ENCODE results near the gene CCDC80. TPM values are rescaled to one million over a fixed set of nuclear protein-coding genes. Genes with fewer than 3 reads are reported as not detected.
A peak's percentile ranks its signal among the peaks of the same experiment; 100 is the strongest.
"Not testable (repeated sequence)": the region's sequence is repeated elsewhere in the genome, so short reads cannot be mapped to it uniquely, and the experiment has no call there.

The CCDC80 gene
- total and polyA plus RNA-seq, 7 experiments from 2014 or later, result 0.05 to 0.12 (median 0.08) TPM; not detected in 4

- no peak overlapping the region for H3K4me3 ChIP-seq (ENCODE audit: low read length)
- ChIA-PET POLR2A (no interaction called here), CTCF (interaction anchor here (0.6 kb wide), 1 partner anchor 10 kb away, joined by 3 read pairs; no protein-coding TSS in a partner anchor)
- Mint-ChIP-seq H3K9me3 (peaks cover 0 to 6% (median 0%) of the 10 kb centered on the region in 11 donors), H3K36me3 (peaks cover 0 to 27% (median 0%) of the 10 kb centered on the region in 5 donors), H3K4me3 (peak overlapping the region in 1 of 10 donors; percentile 26), H3K27me3 (peaks cover 0 to 14% (median 0%) of the 10 kb centered on the region in 5 donors), H3K4me1 (peaks cover 21 to 74% (median 25%) of the 10 kb centered on the region in 7 donors), H3K27ac (peak overlapping the region in 1 of 9 donors; percentile 86)
- no peaks in the 10 kb centered on the region for H3K27me3 ChIP-seq (ENCODE audit: control insufficient read depth in 2 of 2, insufficient read depth in 2 of 2, low read length in 2 of 2)
- no peaks in the 10 kb centered on the region for H3K36me3 ChIP-seq (ENCODE audit: control insufficient read depth in 2 of 3, insufficient read depth in 3 of 3, low read length in 3 of 3)
- no peak for DNase-seq
- no peak for ATAC-seq
- no peak overlapping the region for H3K27ac ChIP-seq (ENCODE audit: low read depth, low read length)
- H3K4me1 ChIP-seq (ENCODE audit: control insufficient read depth in 2 of 2, insufficient read depth in 2 of 2, low read length in 2 of 2), result peaks cover 13 to 50% of the 10 kb centered on the region in 2 donors
- no peaks in the 10 kb centered on the region for H3K9me3 ChIP-seq (ENCODE audit: control insufficient read depth in 2 of 3, low read length in 3 of 3)
- intact Hi-C loops (cut with micrococcal nuclease), result loop anchor here in 1 of 2 donors (10.0 kb wide), 3 partner anchors 304 to 1126 kb away; partner anchors contain the start of genes ATP6V1A, CD200R1, CD96 and NAA50
Observed at GRCh38 chr3:112670824-112671223, 29.9 kb upstream of the CCDC80 start.

- H3K27ac ChIP-seq (ENCODE audit: low read depth, low read length), result no peak overlapping the region
- DNase-seq (no peak), ATAC-seq (no peak)
- ChIA-PET CTCF (no interaction called here), POLR2A (no interaction called here)
- H3K27me3 ChIP-seq (ENCODE audit: control insufficient read depth in 2 of 2, insufficient read depth in 2 of 2, low read length in 2 of 2), result no peaks in the 10 kb centered on the region
- H3K4me1 Mint-ChIP-seq, result peaks cover 11 to 45% (median 13%) of the 10 kb centered on the region in 7 donors
- intact Hi-C loops (cut with micrococcal nuclease), result no loop called here
- H3K4me3 ChIP-seq (ENCODE audit: low read length), result no peak overlapping the region
- H3K9me3 Mint-ChIP-seq, result peaks cover 0 to 13% (median 0%) of the 10 kb centered on the region in 11 donors
- no peak overlapping the region for H3K4me3 Mint-ChIP-seq
- H3K9me3 ChIP-seq (ENCODE audit: control insufficient read depth in 2 of 3, low read length in 3 of 3), result no peaks in the 10 kb centered on the region
- peaks cover 7 to 33% of the 10 kb centered on the region in 2 donors for H3K4me1 ChIP-seq (ENCODE audit: control insufficient read depth in 2 of 2, insufficient read depth in 2 of 2, low read length in 2 of 2)
- peaks cover 0 to 37% (median 0%) of the 10 kb centered on the region in 5 donors for H3K36me3 Mint-ChIP-seq
- peaks cover 0 to 26% (median 0%) of the 10 kb centered on the region in 5 donors for H3K27me3 Mint-ChIP-seq
- no peak overlapping the region for H3K27ac Mint-ChIP-seq
- no peaks in the 10 kb centered on the region for H3K36me3 ChIP-seq (ENCODE audit: control insufficient read depth in 2 of 3, insufficient read depth in 3 of 3, low read length in 3 of 3)
Observed at GRCh38 chr3:112667599-112667998, 26.7 kb upstream of the CCDC80 start.

- H3K9me3 ChIP-seq (ENCODE audit: control insufficient read depth in 2 of 3, low read length in 3 of 3); ATAC-seq; CTCF ChIA-PET; H3K4me1 ChIP-seq (ENCODE audit: control insufficient read depth in 2 of 2, insufficient read depth in 2 of 2, low read length in 2 of 2); H3K36me3 ChIP-seq (ENCODE audit: control insufficient read depth in 2 of 3, insufficient read depth in 3 of 3, low read length in 3 of 3); intact Hi-C loops (cut with micrococcal nuclease); H3K4me3 Mint-ChIP-seq; H3K4me3 ChIP-seq (ENCODE audit: low read length); POLR2A ChIA-PET; H3K27me3 ChIP-seq (ENCODE audit: control insufficient read depth in 2 of 2, insufficient read depth in 2 of 2, low read length in 2 of 2); DNase-seq; H3K27ac Mint-ChIP-seq; H3K27ac ChIP-seq (ENCODE audit: low read depth, low read length): not testable (repeated sequence)
- Mint-ChIP-seq H3K9me3 (peaks cover 0 to 17% (median 0%) of the 10 kb centered on the region in 11 donors), H3K4me1 (peaks cover 0 to 22% (median 0%) of the 10 kb centered on the region in 7 donors), H3K27me3 (peaks cover 0 to 33% (median 0%) of the 10 kb centered on the region in 5 donors), H3K36me3 (peaks cover 0 to 31% (median 0%) of the 10 kb centered on the region in 5 donors)
Observed at GRCh38 chr3:112665009-112665408, 24.1 kb upstream of the CCDC80 start.

DNA sequence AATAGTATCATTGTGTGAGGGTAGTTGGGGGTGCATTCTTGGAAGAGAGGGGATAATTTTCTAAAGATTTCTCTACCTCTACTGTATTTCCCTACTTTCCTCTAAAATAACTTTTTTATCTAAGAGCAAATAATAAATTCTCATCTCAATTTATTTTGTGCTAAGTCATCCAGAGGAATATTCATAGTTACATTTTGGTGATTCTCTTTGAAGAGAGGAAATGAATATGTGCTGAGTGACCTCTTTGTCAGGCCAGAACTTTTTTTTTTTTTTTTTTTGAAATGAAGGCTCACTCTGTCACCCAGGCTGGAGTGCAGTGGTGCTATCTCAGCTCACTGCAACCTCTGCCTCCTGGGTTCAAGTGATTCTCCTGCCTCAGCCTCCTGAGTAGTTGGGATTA, 15.1 kb upstream of the CCDC80 start:
- intact Hi-C loops (cut with micrococcal nuclease), result no loop called here
- DNase-seq (no peak), ATAC-seq (no peak)
- no peak overlapping the region for H3K4me3 Mint-ChIP-seq
- peaks cover 0 to 3% (median 0%) of the 10 kb centered on the region in 11 donors for H3K9me3 Mint-ChIP-seq
- H3K4me3 ChIP-seq (ENCODE audit: low read length), result no peak overlapping the region
- H3K4me1 Mint-ChIP-seq, result peaks cover 0 to 6% (median 0%) of the 10 kb centered on the region in 7 donors
- H3K9me3 ChIP-seq (ENCODE audit: control insufficient read depth in 2 of 3, low read length in 3 of 3), result no peaks in the 10 kb centered on the region
- H3K4me1 ChIP-seq (ENCODE audit: control insufficient read depth in 2 of 2, insufficient read depth in 2 of 2, low read length in 2 of 2), result no peaks in the 10 kb centered on the region
- H3K27me3 ChIP-seq (ENCODE audit: control insufficient read depth in 2 of 2, insufficient read depth in 2 of 2, low read length in 2 of 2), result no peaks in the 10 kb centered on the region
- no peaks in the 10 kb centered on the region for H3K36me3 ChIP-seq (ENCODE audit: control insufficient read depth in 2 of 3, insufficient read depth in 3 of 3, low read length in 3 of 3)
- H3K27me3 Mint-ChIP-seq, result peaks cover 0 to 11% (median 0%) of the 10 kb centered on the region in 5 donors
- CTCF ChIA-PET, result no interaction called here
- peaks cover 0 to 6% (median 0%) of the 10 kb centered on the region in 5 donors for H3K36me3 Mint-ChIP-seq
- no peak overlapping the region for H3K27ac ChIP-seq (ENCODE audit: low read depth, low read length)
- POLR2A ChIA-PET, result no interaction called here
- no peak overlapping the region for H3K27ac Mint-ChIP-seq

DNA sequence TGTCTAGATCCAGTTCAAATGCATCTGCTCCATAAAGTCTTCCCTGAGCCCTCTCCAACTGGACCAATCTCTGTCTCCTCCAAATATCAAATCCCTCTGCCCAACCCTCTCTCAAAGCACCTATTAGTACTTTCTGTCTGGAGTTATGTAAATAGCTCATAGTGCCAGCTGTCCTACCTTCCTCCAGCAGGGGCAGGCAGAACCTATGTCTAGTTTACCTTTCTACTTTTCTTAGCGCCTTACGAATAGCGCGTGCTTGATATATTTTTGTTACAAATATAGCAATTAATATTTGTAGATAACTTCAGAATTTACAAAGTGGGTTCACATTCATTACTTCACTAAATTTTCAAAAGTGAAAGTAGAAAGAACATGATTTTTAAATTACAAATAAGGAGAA, 14.0 kb upstream of the CCDC80 start:
- H3K27ac Mint-ChIP-seq, result peak overlapping the region in 1 of 9 donors; percentile 16

GRCh38 chr3:112654492-112654891, 13.5 kb upstream of the CCDC80 start:
- Mint-ChIP-seq H3K27ac (no peak overlapping the region), H3K27me3 (peaks cover 0 to 9% (median 0%) of the 10 kb centered on the region in 5 donors), H3K36me3 (peaks cover 0 to 6% (median 0%) of the 10 kb centered on the region in 5 donors), H3K4me1 (peaks cover 0 to 9% (median 0%) of the 10 kb centered on the region in 7 donors), H3K4me3 (no peak overlapping the region), H3K9me3 (peaks cover 0 to 2% (median 0%) of the 10 kb centered on the region in 11 donors)
- Histone ChIP-seq H3K9me3 (ENCODE audit: control insufficient read depth in 2 of 3, low read length in 3 of 3) (no peaks in the 10 kb centered on the region), H3K4me1 (ENCODE audit: control insufficient read depth in 2 of 2, insufficient read depth in 2 of 2, low read length in 2 of 2) (no peaks in the 10 kb centered on the region), H3K27ac (ENCODE audit: low read depth, low read length) (no peak overlapping the region), H3K27me3 (ENCODE audit: control insufficient read depth in 2 of 2, insufficient read depth in 2 of 2, low read length in 2 of 2) (no peaks in the 10 kb centered on the region), H3K4me3 (ENCODE audit: low read length) (no peak overlapping the region), H3K36me3 (ENCODE audit: control insufficient read depth in 2 of 3, insufficient read depth in 3 of 3, low read length in 3 of 3) (no peaks in the 10 kb centered on the region)
- ATAC-seq, result no peak
- CTCF ChIA-PET, result no interaction called here
- POLR2A ChIA-PET, result no interaction called here
- no peak for DNase-seq
- intact Hi-C loops (cut with micrococcal nuclease), result no loop called here

More for the DNA sequence above, 14.0 kb upstream of the CCDC80 start:
- peaks cover 0 to 4% (median 0%) of the 10 kb centered on the region in 5 donors for H3K36me3 Mint-ChIP-seq
- intact Hi-C loops (cut with micrococcal nuclease), result no loop called here
- peaks cover 0 to 2% (median 0%) of the 10 kb centered on the region in 11 donors for H3K9me3 Mint-ChIP-seq
- ChIA-PET POLR2A (no interaction called here), CTCF (no interaction called here)
- Histone ChIP-seq H3K36me3 (ENCODE audit: control insufficient read depth in 2 of 3, insufficient read depth in 3 of 3, low read length in 3 of 3) (no peaks in the 10 kb centered on the region), H3K27me3 (ENCODE audit: control insufficient read depth in 2 of 2, insufficient read depth in 2 of 2, low read length in 2 of 2) (no peaks in the 10 kb centered on the region), H3K4me3 (ENCODE audit: low read length) (no peak overlapping the region), H3K9me3 (ENCODE audit: control insufficient read depth in 2 of 3, low read length in 3 of 3) (no peaks in the 10 kb centered on the region), H3K27ac (ENCODE audit: low read depth, low read length) (no peak overlapping the region), H3K4me1 (ENCODE audit: control insufficient read depth in 2 of 2, insufficient read depth in 2 of 2, low read length in 2 of 2) (no peaks in the 10 kb centered on the region)
- no peak for ATAC-seq
- peaks cover 0 to 9% (median 0%) of the 10 kb centered on the region in 5 donors for H3K27me3 Mint-ChIP-seq
- no peak for DNase-seq
- H3K4me1 Mint-ChIP-seq, result peaks cover 0 to 6% (median 0%) of the 10 kb centered on the region in 7 donors
- H3K4me3 Mint-ChIP-seq, result no peak overlapping the region

DNA sequence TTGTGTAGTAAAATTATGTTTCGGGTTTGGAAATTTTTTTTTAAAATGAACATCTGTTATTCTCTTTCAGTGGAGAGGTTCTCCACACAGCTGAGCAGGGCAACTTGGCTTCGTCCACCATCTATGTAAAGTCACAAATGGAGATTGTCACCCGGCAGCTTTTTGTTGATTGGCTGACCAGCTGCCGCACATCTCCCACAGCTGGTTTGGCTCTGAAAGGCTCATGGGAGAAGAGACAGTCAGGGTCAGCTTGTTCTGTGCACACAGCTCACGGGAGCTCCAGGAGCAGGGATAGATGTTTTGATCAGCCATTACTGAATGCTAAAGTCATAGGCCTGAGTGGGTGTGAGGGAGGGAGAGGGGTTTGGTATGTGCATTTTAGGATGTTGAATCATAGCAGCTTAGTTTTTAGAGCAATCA, 12.9 kb upstream of the CCDC80 start:
- H3K4me3 Mint-ChIP-seq, result no peak overlapping the region
- intact Hi-C loops (cut with micrococcal nuclease), result no loop called here
- ChIA-PET POLR2A (no interaction called here), CTCF (interaction anchor here (0.6 kb wide), 1 partner anchor 778 kb away, joined by 3 read pairs; no protein-coding TSS in a partner anchor)
- peaks cover 0 to 7% (median 0%) of the 10 kb centered on the region in 5 donors for H3K36me3 Mint-ChIP-seq
- peaks cover 0 to 15% (median 0%) of the 10 kb centered on the region in 7 donors for H3K4me1 Mint-ChIP-seq
- DNase-seq (no peak), ATAC-seq (no peak)
- H3K27me3 Mint-ChIP-seq, result peaks cover 0 to 9% (median 0%) of the 10 kb centered on the region in 5 donors
- Histone ChIP-seq H3K36me3 (ENCODE audit: control insufficient read depth in 2 of 3, insufficient read depth in 3 of 3, low read length in 3 of 3) (no peaks in the 10 kb centered on the region), H3K9me3 (ENCODE audit: control insufficient read depth in 2 of 3, low read length in 3 of 3) (no peaks in the 10 kb centered on the region), H3K27me3 (ENCODE audit: control insufficient read depth in 2 of 2, insufficient read depth in 2 of 2, low read length in 2 of 2) (no peaks in the 10 kb centered on the region), H3K4me3 (ENCODE audit: low read length) (no peak overlapping the region), H3K4me1 (ENCODE audit: control insufficient read depth in 2 of 2, insufficient read depth in 2 of 2, low read length in 2 of 2) (no peaks in the 10 kb centered on the region), H3K27ac (ENCODE audit: low read depth, low read length) (no peak overlapping the region)
- H3K27ac Mint-ChIP-seq, result no peak overlapping the region
- peaks cover 0 to 2% (median 0%) of the 10 kb centered on the region in 11 donors for H3K9me3 Mint-ChIP-seq

All from naive thymus-derived CD4-positive, alpha-beta T cell (primary cell).